HCT116 (cell line): ENCODE measurements around the gene CUBN. TPM values are rescaled to one million over a fixed set of nuclear protein-coding genes. Genes with fewer than 3 reads are reported as not detected.

ENCODE experiments used
- ATAC-seq: fragments of 200-7000 bp; cut with Tn5 transposase; 2 replicates; pipeline ENCODE4 v1.9.1; 2020; ENCODE audit warnings: mild to moderate bottlenecking, moderate library complexity
- BruUV-seq: library from RNA; stranded (reverse); fragments of 400-500 nt; replicated peaks from 2 replicates; lab custom pipeline; 2021; lab: Mats Ljungman, UMichigan
- CTCF ChIA-PET: fragments of 300-600 bp; sonication (Branson Sonifier 250); formaldehyde crosslinking; loops from one replicate; lab custom pipeline; 2021; ENCODE audit warnings: antibody characterized with exemption; lab: Charles Lee
- POLR2A ChIA-PET: fragments of 300-600, 350-600 bp; sonication (Branson Sonifier 250); formaldehyde crosslinking; loops from one replicate; lab custom pipeline; 2021; ENCODE audit warnings: antibody characterized with exemption; lab: Charles Lee
- RAD21 ChIA-PET, 2 experiments: fragments of 300-600 bp; sonication (Branson Sonifier 250); formaldehyde crosslinking; loops; one replicate each; lab custom pipeline; 2023; ENCODE audit warnings: low total read pairs in 2 of 2; ENCODE audit not compliant: uncharacterized antibody in 2 of 2, unreplicated experiment in 2 of 2, low non-redundant PET in 1 of 2; lab: Charles Lee
- DNase-seq: peaks from one replicate; pipeline ENCODE4 v3.0.0-alpha.2; 2010; ENCODE audit warnings: low read depth, low spot score
- H2AFZ ChIP-seq: fragments of 200-600 bp; shearing (Covaris generic), sonication (generic); 2 replicates; pipeline ENCODE4 v1.6.1; 2017; ENCODE audit warnings: low read depth, mixed run types, mixed read lengths, antibody characterized with exemption, low read length; ENCODE audit not compliant: poor library complexity, severe bottlenecking
- H3K27ac ChIP-seq: 2 replicates; pipeline ENCODE4 v1.5.1; 2012; ENCODE audit warnings: low read depth, low read length
- H3K27me3 ChIP-seq: fragments of 200-600 bp; sonication (generic); 2 replicates; pipeline ENCODE4 v1.6.1; 2016; ENCODE audit warnings: mixed run types, low read length, mixed read lengths; ENCODE audit not compliant: insufficient read depth
- H3K36me3 ChIP-seq, 2 experiments: fragments of 200-500 bp in 1 of 2; fragments of 200-600 bp in 1 of 2; sonication (Bioruptor generic) in 1 of 2; sonication (generic) in 1 of 2; 2 replicates each; pipeline versions ENCODE4 v1.5.1 to v1.6.1; 2014 to 2016; ENCODE audit warnings: low read length in 2 of 2, inconsistent platforms in 1 of 2, mixed read lengths in 1 of 2, mixed run types in 1 of 2; ENCODE audit not compliant: insufficient read depth in 2 of 2, control insufficient read depth in 1 of 2
- H3K4me1 ChIP-seq, 2 experiments: fragments of 200-600 bp in 1 of 2; sonication (generic) in 1 of 2; 2 replicates each; pipeline versions ENCODE4 v1.5.1 to v1.6.1; 2012 to 2017; ENCODE audit warnings: low read length in 2 of 2, inconsistent platforms in 1 of 2, mild to moderate bottlenecking in 1 of 2, mixed read lengths in 1 of 2, mixed run types in 1 of 2, moderate library complexity in 1 of 2; ENCODE audit not compliant: insufficient read depth in 2 of 2, control insufficient read depth in 1 of 2
- H3K4me2 ChIP-seq: fragments of 200-600 bp; sonication (generic); 2 replicates; pipeline ENCODE4 v1.6.1; 2017; ENCODE audit warnings: mixed run types, low read length, mixed read lengths
- H3K4me3 ChIP-seq, 2 experiments: fragments of 200-600 bp in 1 of 2; sonication (generic) in 1 of 2; replicated peaks in 1 of 2; 2 replicates each; pipeline ENCODE4 v1.5.1; 2011 to 2016; ENCODE audit warnings: low read length in 2 of 2, control low read depth in 1 of 2, low read depth in 1 of 2, mild to moderate bottlenecking in 1 of 2, mixed read lengths in 1 of 2, mixed run types in 1 of 2
- H3K79me2 ChIP-seq: fragments of 200-600 bp; sonication (generic); 2 replicates; pipeline ENCODE4 v1.6.1; 2017; ENCODE audit warnings: mild to moderate bottlenecking, mixed run types, low read length, moderate library complexity, mixed read lengths; ENCODE audit not compliant: insufficient read depth
- H3K9ac ChIP-seq: fragments of 200-600 bp; sonication (generic); 2 replicates; pipeline ENCODE4 v1.6.1; 2016; ENCODE audit warnings: low read length, mixed read lengths
- H3K9me2 ChIP-seq: fragments of 200-600 bp; sonication (generic), shearing (Covaris generic); 2 replicates; pipeline ENCODE4 v1.6.1; 2017; ENCODE audit warnings: mixed run types, mild to moderate bottlenecking, moderate library complexity; ENCODE audit not compliant: insufficient read depth
- H3K9me3 ChIP-seq, 2 experiments: fragments of 200-500 bp in 1 of 2; fragments of 200-600 bp in 1 of 2; sonication (Bioruptor generic) in 1 of 2; sonication (generic) in 1 of 2; 2 replicates each; pipeline ENCODE4 v1.6.1; 2014 to 2017; ENCODE audit warnings: low read length in 2 of 2, mixed read lengths in 2 of 2, inconsistent platforms in 1 of 2, low read depth in 1 of 2, mild to moderate bottlenecking in 1 of 2, mixed run types in 1 of 2, moderate library complexity in 1 of 2; ENCODE audit not compliant: control insufficient read depth in 1 of 2, insufficient read depth in 1 of 2
- H4K20me1 ChIP-seq: fragments of 200-600 bp; sonication (generic), shearing (Covaris generic); 2 replicates; pipeline ENCODE4 v1.6.1; 2017; ENCODE audit warnings: mixed run types, mild to moderate bottlenecking, moderate library complexity; ENCODE audit not compliant: insufficient read depth
- ATF3 ChIP-seq: IDR thresholded peaks from 2 replicates; pipeline ENCODE4 v1.6.1; 2012
- CTCF ChIP-seq, 3 experiments: fragments of 200-600 bp in 1 of 3; sonication (generic) in 1 of 3; IDR thresholded peaks in 2 of 3; conservative IDR thresholded peaks in 1 of 3; 2 replicates each; pipeline ENCODE4 v1.5.1; 2012 to 2017; ENCODE audit warnings: low read depth in 2 of 3, low read length in 2 of 3, antibody characterized with exemption in 1 of 3, borderline replicate concordance in 1 of 3, control low read depth in 1 of 3, mild to moderate bottlenecking in 1 of 3, mixed read lengths in 1 of 3, mixed run types in 1 of 3, moderate library complexity in 1 of 3; ENCODE audit not compliant: insufficient read depth in 1 of 3
- ELF1 ChIP-seq: IDR thresholded peaks from 2 replicates; pipeline ENCODE4 v1.6.1; 2012; ENCODE audit warnings: low read depth, borderline replicate concordance
- JUND ChIP-seq: IDR thresholded peaks from 2 replicates; pipeline ENCODE4 v1.6.1; 2012
- POLR2A ChIP-seq: IDR thresholded peaks from 2 replicates; pipeline ENCODE4 v1.7.0; 2011; ENCODE audit warnings: borderline replicate concordance; ENCODE audit not compliant: insufficient read depth, insufficient read length; ENCODE audit errors: extremely low read depth
- REST ChIP-seq: IDR thresholded peaks from 2 replicates; pipeline ENCODE4 v1.6.1; 2012; ENCODE audit warnings: low read depth
- SIN3A ChIP-seq: IDR thresholded peaks from 2 replicates; pipeline ENCODE4 v1.6.1; 2012; ENCODE audit warnings: low read depth
- SP1 ChIP-seq: IDR thresholded peaks from 2 replicates; pipeline ENCODE4 v1.6.1; 2012; ENCODE audit warnings: low read depth
- SRF ChIP-seq: IDR thresholded peaks from 2 replicates; pipeline ENCODE4 v1.6.1; 2012; ENCODE audit warnings: low read depth
- ZNF274 ChIP-seq: fragments of 200-500 bp; sonication (Bioruptor generic); IDR thresholded peaks from 2 replicates; pipeline ENCODE4 v1.6.1; 2014; ENCODE audit warnings: mild to moderate bottlenecking, low read depth, low read length, inconsistent platforms
- intact Hi-C: fragments of 100-400 bp; cut with micrococcal nuclease; formaldehyde crosslinking; loops from 2 replicates; pipeline ENCODE4 v1.10.0; 2022
- total RNA-seq: library from RNA; stranded (reverse); gene quantifications from one replicate; pipeline ENCODE4 v1.2.1, GENCODE V29; 2021; ENCODE audit not compliant: unreplicated experiment

CUBN gene
- total RNA-seq, 1 experiment from 2014 or later = 1.2 TPM

GRCh38 chr10:17151716-17152115 lies 22.1 kb upstream of the CUBN start:
- Histone ChIP-seq H3K79me2 (no peaks in the 10 kb centered on the region), H3K9me3 (no peaks in the 10 kb centered on the region), H4K20me1 (no peaks in the 10 kb centered on the region), H2AFZ (no peak overlapping the region), H3K27ac (no peak overlapping the region), H3K27me3 (no peaks in the 10 kb centered on the region), H3K9ac (no peak overlapping the region), H3K4me2 (no peak overlapping the region), H3K4me3 (no peak overlapping the region), H3K9me2 (no peaks in the 10 kb centered on the region), H3K36me3 (no peaks in the 10 kb centered on the region), H3K4me1 (no peaks in the 10 kb centered on the region)
- RAD21 ChIA-PET = interaction anchor here in 1 of 2 experiments (0.6 kb wide), 1 partner anchor 299 kb away, joined by 3 read pairs; no protein-coding TSS in a partner anchor
- no peak for DNase-seq
- no peak for ATAC-seq
- no TSS peak for BruUV-seq
- POLR2A ChIA-PET = no interaction called here
- intact Hi-C loops = no loop called here
- no peak for TF ChIP-seq JUND
- no peak for TF ChIP-seq CTCF (IDR thresholded peaks at IDR 0.05 in 2 of 3, conservative IDR thresholded peaks at IDR 0.05 in 1 of 3; ENCODE audit: borderline replicate concordance in 1 of 3, insufficient read depth in 1 of 3, low read depth in 2 of 3, low read length in 2 of 3)
- TF ChIP-seq SIN3A = no peak
- TF ChIP-seq SRF = no peak
- TF ChIP-seq ATF3 = no peak
- TF ChIP-seq ZNF274 = no peak
- no peak for TF ChIP-seq REST
- TF ChIP-seq POLR2A = no peak
- no peak for TF ChIP-seq SP1
- no peak for TF ChIP-seq ELF1
- CTCF ChIA-PET = no interaction called here
